ENCODE data around the gene SULT2A1.
"Not testable (repeated sequence)": the region's sequence is repeated elsewhere in the genome, so short reads cannot be mapped to it uniquely, and the experiment has no call there.

SULT2A1 gene

GRCh38 chr19:47881757-47882156 is 4.4 kb downstream of the SULT2A1 start:
- Histone ChIP-seq H3K9ac (ENCODE audit: low read length) (no peak overlapping the region), H3K27ac (ENCODE audit: low read length, poor library complexity, severe bottlenecking) (no peak overlapping the region), H3K23ac (ENCODE audit: low read length in 2 of 2) (no peak overlapping the region), H3K9me3 (ENCODE audit: control insufficient read depth, low read length) (no peaks in the 10 kb centered on the region), H3K79me1 (replicated peaks; ENCODE audit: low read length, poor library complexity, severe bottlenecking) (no peaks in the 10 kb centered on the region), H3K4ac (ENCODE audit: low read depth in 1 of 2, low read length in 2 of 2) (no peak overlapping the region), H3K4me2 (ENCODE audit: low read length, poor library complexity, severe bottlenecking) (no peak overlapping the region), H3K18ac (ENCODE audit: low read depth in 1 of 2, low read length in 2 of 2) (no peak overlapping the region), H4K91ac (ENCODE audit: low read length) (no peak overlapping the region), H2AK5ac (ENCODE audit: low read length, severe bottlenecking) (no peak overlapping the region), H3K36me3 (ENCODE audit: control insufficient read depth in 1 of 2, insufficient read depth in 2 of 2, low read depth in 1 of 2, low read length in 2 of 2) (no peaks in the 10 kb centered on the region), H3K4me3 (ENCODE audit: insufficient read depth in 1 of 2, low read depth in 1 of 2, low read length in 2 of 2) (no peak overlapping the region), H2BK5ac (ENCODE audit: low read depth, low read length, poor library complexity, severe bottlenecking) (no peak overlapping the region), H3K4me1 (ENCODE audit: control insufficient read depth, insufficient read depth, low read depth, low read length) (peaks cover 1% of the 10 kb centered on the region), H2BK120ac (ENCODE audit: low read depth, low read length) (no peak overlapping the region), H3K14ac (ENCODE audit: low read length in 2 of 2) (no peak overlapping the region), H2BK15ac (ENCODE audit: low read depth, poor library complexity, severe bottlenecking) (no peak overlapping the region), H2AFZ (ENCODE audit: low read depth, low read length) (no peak overlapping the region), H4K8ac (ENCODE audit: low read length) (no peak overlapping the region), H3K27me3 (ENCODE audit: control insufficient read depth in 1 of 2, insufficient read depth in 1 of 2, low read length in 2 of 2) (peaks cover 8 to 30% of the 10 kb centered on the region in 2 experiments), H2BK12ac (ENCODE audit: low read length in 2 of 2) (no peak overlapping the region)
- 67% methylated on average over 5 of the region's 5 CpGs for WGBS
- no peak for DNase-seq

- not testable (repeated sequence) for H3K18ac ChIP-seq (ENCODE audit: low read depth in 1 of 2, low read length in 2 of 2); H2BK12ac ChIP-seq (ENCODE audit: low read length in 2 of 2); H2AFZ ChIP-seq (ENCODE audit: low read depth, low read length); H3K4me2 ChIP-seq (ENCODE audit: low read length, poor library complexity, severe bottlenecking); H2BK120ac ChIP-seq (ENCODE audit: low read depth, low read length); H3K9ac ChIP-seq (ENCODE audit: low read length); H2BK5ac ChIP-seq (ENCODE audit: low read depth, low read length, poor library complexity, severe bottlenecking); H3K14ac ChIP-seq (ENCODE audit: low read length in 2 of 2); H2AK5ac ChIP-seq (ENCODE audit: low read length, severe bottlenecking); H3K4me3 ChIP-seq (ENCODE audit: insufficient read depth in 1 of 2, low read depth in 1 of 2, low read length in 2 of 2); H3K36me3 ChIP-seq (ENCODE audit: control insufficient read depth in 1 of 2, insufficient read depth in 2 of 2, low read depth in 1 of 2, low read length in 2 of 2); H4K8ac ChIP-seq (ENCODE audit: low read length); DNase-seq; H2BK15ac ChIP-seq (ENCODE audit: low read depth, poor library complexity, severe bottlenecking); H3K4ac ChIP-seq (ENCODE audit: low read depth in 1 of 2, low read length in 2 of 2); H3K9me3 ChIP-seq (ENCODE audit: control insufficient read depth, low read length); H3K4me1 ChIP-seq (ENCODE audit: control insufficient read depth, insufficient read depth, low read depth, low read length); H3K79me1 ChIP-seq (replicated peaks; ENCODE audit: low read length, poor library complexity, severe bottlenecking); H3K27ac ChIP-seq (ENCODE audit: low read length, poor library complexity, severe bottlenecking); H4K91ac ChIP-seq (ENCODE audit: low read length); H3K23ac ChIP-seq (ENCODE audit: low read length in 2 of 2)
- H3K27me3 ChIP-seq (ENCODE audit: control insufficient read depth in 1 of 2, insufficient read depth in 1 of 2, low read length in 2 of 2) = peaks cover 0 to 12% of the 10 kb centered on the region in 2 experiments
- no CpG with 5 or more reads among the region's 4 CpGs for WGBS
Observed at GRCh38 chr19:47879385-47879784, 6.7 kb downstream of the SULT2A1 start.

GRCh38 chr19:47878906-47879305 is 7.2 kb downstream of the SULT2A1 start:
- H3K18ac ChIP-seq (ENCODE audit: low read depth in 1 of 2, low read length in 2 of 2) = no peak overlapping the region
- no peaks in the 10 kb centered on the region for H3K79me1 ChIP-seq (replicated peaks; ENCODE audit: low read length, poor library complexity, severe bottlenecking)
- H3K27me3 ChIP-seq (ENCODE audit: control insufficient read depth in 1 of 2, insufficient read depth in 1 of 2, low read length in 2 of 2) = peaks cover 0 to 12% of the 10 kb centered on the region in 2 experiments
- H4K91ac ChIP-seq (ENCODE audit: low read length) = no peak overlapping the region
- 74% methylated on average over 3 of the region's 4 CpGs for WGBS
- no peak for DNase-seq
- no peak overlapping the region for H2BK120ac ChIP-seq (ENCODE audit: low read depth, low read length)
- no peak overlapping the region for H3K14ac ChIP-seq (ENCODE audit: low read length in 2 of 2)
- H2AFZ ChIP-seq (ENCODE audit: low read depth, low read length) = no peak overlapping the region
- no peak overlapping the region for H2AK5ac ChIP-seq (ENCODE audit: low read length, severe bottlenecking)
- no peak overlapping the region for H3K23ac ChIP-seq (ENCODE audit: low read length in 2 of 2)
- no peak overlapping the region for H3K27ac ChIP-seq (ENCODE audit: low read length, poor library complexity, severe bottlenecking)
- no peak overlapping the region for H4K8ac ChIP-seq (ENCODE audit: low read length)
- H3K36me3 ChIP-seq (ENCODE audit: control insufficient read depth in 1 of 2, insufficient read depth in 2 of 2, low read depth in 1 of 2, low read length in 2 of 2) = no peaks in the 10 kb centered on the region
- no peak overlapping the region for H3K4me3 ChIP-seq (ENCODE audit: insufficient read depth in 1 of 2, low read depth in 1 of 2, low read length in 2 of 2)
- H3K4ac ChIP-seq (ENCODE audit: low read depth in 1 of 2, low read length in 2 of 2) = no peak overlapping the region
- H2BK5ac ChIP-seq (ENCODE audit: low read depth, low read length, poor library complexity, severe bottlenecking) = no peak overlapping the region
- H3K4me2 ChIP-seq (ENCODE audit: low read length, poor library complexity, severe bottlenecking) = no peak overlapping the region
- no peak overlapping the region for H2BK15ac ChIP-seq (ENCODE audit: low read depth, poor library complexity, severe bottlenecking)
- H2BK12ac ChIP-seq (ENCODE audit: low read length in 2 of 2) = no peak overlapping the region
- peaks cover 1% of the 10 kb centered on the region for H3K4me1 ChIP-seq (ENCODE audit: control insufficient read depth, insufficient read depth, low read depth, low read length)
- H3K9me3 ChIP-seq (ENCODE audit: control insufficient read depth, low read length) = no peaks in the 10 kb centered on the region
- H3K9ac ChIP-seq (ENCODE audit: low read length) = no peak overlapping the region

- H3K27ac ChIP-seq (ENCODE audit: low read length, poor library complexity, severe bottlenecking) = no peak overlapping the region
- no peak for DNase-seq
- no peak overlapping the region for H2BK120ac ChIP-seq (ENCODE audit: low read depth, low read length)
- no peak overlapping the region for H2BK12ac ChIP-seq (ENCODE audit: low read length in 2 of 2)
- no peak overlapping the region for H4K91ac ChIP-seq (ENCODE audit: low read length)
- no peaks in the 10 kb centered on the region for H3K36me3 ChIP-seq (ENCODE audit: control insufficient read depth in 1 of 2, insufficient read depth in 2 of 2, low read depth in 1 of 2, low read length in 2 of 2)
- H3K4me1 ChIP-seq (ENCODE audit: control insufficient read depth, insufficient read depth, low read depth, low read length) = peaks cover 2% of the 10 kb centered on the region
- H3K79me1 ChIP-seq (replicated peaks; ENCODE audit: low read length, poor library complexity, severe bottlenecking) = no peaks in the 10 kb centered on the region
- no peak overlapping the region for H4K8ac ChIP-seq (ENCODE audit: low read length)
- no peak overlapping the region for H3K23ac ChIP-seq (ENCODE audit: low read length in 2 of 2)
- no peak overlapping the region for H3K4me2 ChIP-seq (ENCODE audit: low read length, poor library complexity, severe bottlenecking)
- H3K14ac ChIP-seq (ENCODE audit: low read length in 2 of 2) = no peak overlapping the region
- no peak overlapping the region for H3K4ac ChIP-seq (ENCODE audit: low read depth in 1 of 2, low read length in 2 of 2)
- no peak overlapping the region for H2AK5ac ChIP-seq (ENCODE audit: low read length, severe bottlenecking)
- H2BK15ac ChIP-seq (ENCODE audit: low read depth, poor library complexity, severe bottlenecking) = no peak overlapping the region
- no peaks in the 10 kb centered on the region for H3K9me3 ChIP-seq (ENCODE audit: control insufficient read depth, low read length)
- H2BK5ac ChIP-seq (ENCODE audit: low read depth, low read length, poor library complexity, severe bottlenecking) = no peak overlapping the region
- no peak overlapping the region for H3K4me3 ChIP-seq (ENCODE audit: insufficient read depth in 1 of 2, low read depth in 1 of 2, low read length in 2 of 2)
- H3K18ac ChIP-seq (ENCODE audit: low read depth in 1 of 2, low read length in 2 of 2) = no peak overlapping the region
- 79% methylated on average over 9 of the region's 10 CpGs for WGBS
- H3K27me3 ChIP-seq (ENCODE audit: control insufficient read depth in 1 of 2, insufficient read depth in 1 of 2, low read length in 2 of 2) = peaks cover 0 to 10% of the 10 kb centered on the region in 2 experiments
- H2AFZ ChIP-seq (ENCODE audit: low read depth, low read length) = no peak overlapping the region
- H3K9ac ChIP-seq (ENCODE audit: low read length) = no peak overlapping the region
Observed at GRCh38 chr19:47865166-47865565, 20.9 kb downstream of the SULT2A1 start.
